Keratinocyte (primary cell): ENCODE measurements around the gene AHNAK2. TPM values are rescaled to one million over a fixed set of nuclear protein-coding genes. Genes with fewer than 3 reads are reported as not detected.

ENCODE experiments used
- DNase-seq: peaks from one replicate; pipeline ENCODE4 v3.0.0-alpha.2; 2011; ENCODE audit warnings: low read depth, missing footprints, low spot score
- FAIRE-seq: peaks from 2 replicates; lab custom pipeline; 2011; peaks lifted over from hg19 to GRCh38; lab: Jason Lieb, UNC
- H2AFZ ChIP-seq: 2 replicates; pipeline ENCODE4 v1.6.0; 2012; ENCODE audit warnings: low read length, control low read depth, inconsistent platforms; ENCODE audit not compliant: control insufficient read depth
- H3K27ac ChIP-seq: 2 replicates; pipeline ENCODE4 v1.5.1; 2011; ENCODE audit warnings: low read length; ENCODE audit not compliant: control insufficient read depth, insufficient read depth
- H3K27me3 ChIP-seq: 3 replicates; pipeline ENCODE4 v1.6.0; 2011; ENCODE audit warnings: low read length; ENCODE audit not compliant: control insufficient read depth, insufficient read depth; ENCODE audit errors: extremely low read depth
- H3K36me3 ChIP-seq, 2 experiments: 2 replicates in 1 of 2; 3 replicates in 1 of 2; pipeline ENCODE4 v1.5.1; 2011; ENCODE audit warnings: low read length in 2 of 2, mild to moderate bottlenecking in 1 of 2; ENCODE audit not compliant: control insufficient read depth in 2 of 2, insufficient read depth in 2 of 2; ENCODE audit errors: extremely low read depth in 1 of 2
- H3K4me1 ChIP-seq: 3 replicates; pipeline ENCODE4 v1.5.1; 2011; ENCODE audit warnings: low read length; ENCODE audit not compliant: control insufficient read depth, insufficient read depth; ENCODE audit errors: extremely low read depth
- H3K4me2 ChIP-seq: 3 replicates; pipeline ENCODE4 v1.6.0; 2011; ENCODE audit warnings: low read depth, low read length; ENCODE audit not compliant: control insufficient read depth, insufficient read depth; ENCODE audit errors: extremely low read depth
- H3K4me3 ChIP-seq, 3 experiments: fragments of 200-600 bp in 1 of 3; sonication (generic) in 1 of 3; 2 replicates in 2 of 3; 3 replicates in 1 of 3; pipeline ENCODE4 v1.5.1; 2011 to 2016; ENCODE audit warnings: low read length in 3 of 3, mild to moderate bottlenecking in 3 of 3, control low read depth in 2 of 3, inconsistent platforms in 1 of 3, low read depth in 1 of 3, mixed read lengths in 1 of 3, mixed run types in 1 of 3, moderate library complexity in 1 of 3; ENCODE audit not compliant: control insufficient read depth in 2 of 3, insufficient read depth in 2 of 3; ENCODE audit errors: extremely low read depth in 1 of 3
- H3K79me2 ChIP-seq: 2 replicates; pipeline ENCODE4 v1.6.0; 2012; ENCODE audit warnings: low read length; ENCODE audit not compliant: control insufficient read depth, insufficient read depth
- H3K9ac ChIP-seq: 3 replicates; pipeline ENCODE4 v1.6.0; 2011; ENCODE audit warnings: low read length; ENCODE audit not compliant: control insufficient read depth, insufficient read depth; ENCODE audit errors: extremely low read depth
- H3K9me1 ChIP-seq: 3 replicates; pipeline ENCODE4 v1.6.0; 2011; ENCODE audit warnings: low read length; ENCODE audit not compliant: control insufficient read depth, insufficient read depth; ENCODE audit errors: extremely low read depth
- H3K9me3 ChIP-seq: 2 replicates; pipeline ENCODE4 v1.5.1; 2012; ENCODE audit warnings: low read depth, low read length; ENCODE audit not compliant: control insufficient read depth
- H4K20me1 ChIP-seq: 3 replicates; pipeline ENCODE4 v1.6.0; 2011; ENCODE audit warnings: low read length; ENCODE audit not compliant: control insufficient read depth, insufficient read depth; ENCODE audit errors: extremely low read depth
- CTCF ChIP-seq, 3 experiments: IDR thresholded peaks in 1 of 3; conservative IDR thresholded peaks in 1 of 3; optimal IDR thresholded peaks in 1 of 3; 2 replicates in 2 of 3; 3 replicates in 1 of 3; pipeline versions ENCODE3 to v1.5.1; 2011; ENCODE audit warnings: low read length in 3 of 3, mild to moderate bottlenecking in 3 of 3, moderate library complexity in 2 of 3, control low read depth in 1 of 3, inconsistent platforms in 1 of 3; ENCODE audit not compliant: insufficient read depth in 2 of 3; ENCODE audit errors: extremely low read depth in 1 of 3
- EZH2 ChIP-seq: IDR thresholded peaks from one replicate; pipeline ENCODE4 v1.6.1; 2012; ENCODE audit warnings: inconsistent platforms, mild to moderate bottlenecking, low read length, moderate library complexity
- dilution Hi-C: fragments of 300-500 bp; cut with MboI; formaldehyde crosslinking; loops from one replicate; pipeline ENCODE4 v1.7.0; 2020; ENCODE audit warnings: low sequenced_read_pairs; ENCODE audit not compliant: extremely low pct_ligation_motif_present
- polyA plus RNA-seq, 5 experiments: library from polyadenylated mRNA; depleted of rRNA in 3 of 5; stranded (reverse) in 3 of 5; stranded (forward) in 1 of 5; unstranded in 1 of 5; fragments of >200 nt; gene quantifications; 1 replicate in 1 of 5; 2 replicates in 3 of 5; 3 replicates in 1 of 5; pipeline versions ENCODE4 v1.2.1 to v1.2.3, GENCODE V29; 2011 to 2012; ENCODE audit warnings: missing spikeins in 2 of 5, low read depth in 1 of 5, low replicate concordance in 1 of 5

The AHNAK2 gene
- polyA plus RNA-seq, 1 donor (not counting 4 experiments of a cell fraction or from before 2014, with no cell fraction given), result 164 TPM

GRCh38 chr14:104972301-104973134 is 5.7 kb downstream of the AHNAK2 start:
- DNase-seq (peak; percentile 81), FAIRE-seq (peak; percentile 98)
- Histone ChIP-seq H3K9ac (peak overlapping the region; percentile 100), H4K20me1 (peaks cover 3% of the 10 kb centered on the region), H3K27me3 (no peaks in the 10 kb centered on the region), H2AFZ (peak overlapping the region; percentile 37), H3K36me3 (no peaks in the 10 kb centered on the region), H3K27ac (peak overlapping the region; percentile 98), H3K4me2 (peak overlapping the region; percentile 91), H3K4me1 (peaks cover 74% of the 10 kb centered on the region), H3K79me2 (peaks cover 47% of the 10 kb centered on the region), H3K9me3 (no peaks in the 10 kb centered on the region), H3K9me1 (no peaks in the 10 kb centered on the region), H3K4me3 (peak overlapping the region; percentile 10 to 62 (median 49))
- dilution Hi-C loops, result no loop called here
- TF ChIP-seq CTCF (optimal IDR thresholded peaks at IDR 0.05 in 1 of 3, IDR thresholded peaks at IDR 0.05 in 1 of 3, conservative IDR thresholded peaks at IDR 0.05 in 1 of 3; ENCODE audit: extremely low read depth in 1 of 3, insufficient read depth in 2 of 3, low read length in 3 of 3) (peak in 2 of 3 experiments; percentile 39 to 52), EZH2 (no peak)

- FAIRE-seq, result no peak
- Histone ChIP-seq H3K9me1 (no peaks in the 10 kb centered on the region), H3K27ac (peak overlapping the region; percentile 98), H3K4me1 (peaks cover 75% of the 10 kb centered on the region), H3K9me3 (no peaks in the 10 kb centered on the region), H3K4me2 (peak overlapping the region; percentile 91), H3K9ac (peak overlapping the region; percentile 100), H4K20me1 (peaks cover 3% of the 10 kb centered on the region), H3K79me2 (peaks cover 48% of the 10 kb centered on the region), H3K36me3 (no peaks in the 10 kb centered on the region), H2AFZ (no peak overlapping the region), H3K4me3 (peak overlapping the region in 2 of 3 experiments; percentile 17 to 62), H3K27me3 (no peaks in the 10 kb centered on the region)
- TF ChIP-seq EZH2 (no peak), CTCF (optimal IDR thresholded peaks at IDR 0.05 in 1 of 3, IDR thresholded peaks at IDR 0.05 in 1 of 3, conservative IDR thresholded peaks at IDR 0.05 in 1 of 3; ENCODE audit: extremely low read depth in 1 of 3, insufficient read depth in 2 of 3, low read length in 3 of 3) (no peak)
- dilution Hi-C loops, result no loop called here
- no peak for DNase-seq
These were observed 6.5 kb downstream of the AHNAK2 start for GRCh38 chr14:104971447-104972240.
